Activated CD4-positive, alpha-beta T cell treated with anti-CD3 and anti-CD28 coated beads, Interleukin-2, amount 50 U/mL, for 24 hours (primary cell): ENCODE data around the gene LLCFC1.

ENCODE experiments used
- DNase-seq, 2 donors: peaks; one replicate each; pipeline ENCODE4 v3.0.0-alpha.2; 2020; ENCODE audit warnings: low read depth in 1 of 2, low spot score in 1 of 2

LLCFC1 gene

GRCh38 chr7:142984297-142984696 is 45.0 kb downstream of the LLCFC1 start:
- no peak for DNase-seq
